Activated naive CD8-positive, alpha-beta T cell treated with anti-CD3 and anti-CD28 coated beads, Interleukin-2, amount 10 ng/mL, durations not matched to agents 7 days and 5 days (primary cell): Measurements from ENCODE around the gene HTR4. TPM values are rescaled to one million over a fixed set of nuclear protein-coding genes. Genes with fewer than 3 reads are reported as not detected.

Source experiments
- ATAC-seq: fragments of 150-1000 bp; cut with Tn5 transposase; one replicate; pipeline ENCODE4 v1.10.0; 2021; ENCODE audit warnings: low read depth, moderate library complexity
- POLR2A ChIA-PET: fragments of 350-600 bp; sonication (Branson Sonifier 250); formaldehyde crosslinking; loops from one replicate; lab custom pipeline; 2021; ENCODE audit warnings: antibody characterized with exemption; lab: Charles Lee
- DNase-seq: peaks from one replicate; pipeline ENCODE4 v3.0.0; 2021
- H3K27ac Mint-ChIP-seq: one replicate; pipeline ENCODE4 v1.8.0; 2022; ENCODE audit warnings: mild to moderate bottlenecking, mixed read lengths
- H3K27me3 Mint-ChIP-seq: one replicate; pipeline ENCODE4 v1.8.0; 2022; ENCODE audit warnings: mild to moderate bottlenecking, moderate library complexity, mixed read lengths
- H3K36me3 Mint-ChIP-seq: one replicate; pipeline ENCODE4 v1.8.0; 2021; ENCODE audit warnings: mild to moderate bottlenecking, mixed read lengths
- H3K4me1 Mint-ChIP-seq: one replicate; pipeline ENCODE4 v1.8.0; 2021; ENCODE audit warnings: mixed read lengths
- H3K4me3 Mint-ChIP-seq: one replicate; pipeline ENCODE4 v1.8.0; 2022; ENCODE audit warnings: mild to moderate bottlenecking, moderate library complexity, mixed read lengths
- H3K9me3 Mint-ChIP-seq: one replicate; pipeline ENCODE4 v1.8.0; 2021; ENCODE audit warnings: mixed read lengths
- total RNA-seq, 2 experiments: library from RNA; stranded (reverse); gene quantifications; one replicate each; pipeline ENCODE4 v1.2.3, GENCODE V29; 2021

Gene HTR4
- total RNA-seq, result not detected

DNA sequence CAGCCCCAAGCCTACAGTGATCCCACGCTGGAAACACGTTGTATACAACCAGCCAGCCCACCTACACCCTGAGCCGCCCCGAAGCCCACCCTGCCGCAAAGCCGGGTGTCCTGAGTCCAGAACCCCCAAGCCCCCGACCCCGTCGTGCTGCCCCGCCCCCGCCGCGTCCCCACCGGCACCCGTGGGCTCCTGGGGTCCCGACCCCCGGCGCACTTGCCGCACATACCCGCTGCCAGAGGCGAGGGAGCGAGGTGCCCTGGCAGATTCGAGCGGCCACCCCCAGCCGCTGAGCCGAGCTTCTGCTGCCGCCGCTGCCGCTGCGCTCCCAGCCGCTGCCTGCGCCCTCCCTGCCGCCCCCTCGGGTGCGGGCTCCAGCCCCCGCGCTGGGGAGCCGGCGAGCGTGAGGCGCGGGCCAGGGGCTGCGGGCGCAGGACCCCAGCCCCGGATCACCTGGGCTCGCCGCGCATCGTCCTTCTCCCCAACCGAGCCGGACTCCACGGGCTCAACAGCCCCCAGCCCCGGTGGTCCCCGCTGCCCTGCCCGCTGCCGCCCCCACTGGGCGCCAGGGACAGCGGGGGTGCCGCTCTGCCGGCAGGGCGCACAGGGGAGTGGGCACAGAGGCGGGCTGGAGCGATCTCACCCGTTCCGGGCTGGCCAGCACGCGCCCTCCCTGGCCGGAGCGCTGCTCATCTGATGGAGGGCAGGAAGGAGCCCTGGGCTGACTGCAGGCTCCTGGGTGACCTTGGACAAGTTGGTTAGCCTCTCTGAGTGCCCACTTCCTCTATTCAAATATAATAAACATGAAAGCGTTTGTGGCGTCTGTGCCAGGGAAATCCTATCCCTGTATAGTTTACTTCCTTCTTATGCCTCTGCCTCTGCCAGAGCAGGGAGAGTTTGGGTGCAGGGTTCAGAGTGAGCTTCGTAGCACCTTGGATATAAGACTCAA, at the start of gene HTR4:
Gene HTR4, minus strand, starts transcription at position 692 of the 946 bp plus-strand sequence. CDS start 17,513 bp downstream, outside the sequence.
- no peaks in the 10 kb centered on the region for H3K4me1 Mint-ChIP-seq
- no peaks in the 10 kb centered on the region for H3K36me3 Mint-ChIP-seq
- no peaks in the 10 kb centered on the region for H3K9me3 Mint-ChIP-seq
- no peak within 1 kb of the TSS for H3K4me3 Mint-ChIP-seq
- POLR2A ChIA-PET, result no interaction called here
- ATAC-seq (no peak), DNase-seq (no peak)
- no peak within 1 kb of the TSS for H3K27ac Mint-ChIP-seq
- peaks cover 49% of the 10 kb centered on the region for H3K27me3 Mint-ChIP-seq

GRCh38 chr5:148702019-148702596, 47.8 kb upstream of the HTR4 start:
- POLR2A ChIA-PET, result no interaction called here
- peaks cover 3% of the 10 kb centered on the region for H3K9me3 Mint-ChIP-seq
- H3K4me1 Mint-ChIP-seq, result no peaks in the 10 kb centered on the region
- peaks cover 9% of the 10 kb centered on the region for H3K27me3 Mint-ChIP-seq
- no peak overlapping the region for H3K27ac Mint-ChIP-seq
- DNase-seq, result no peak
- H3K4me3 Mint-ChIP-seq, result no peak overlapping the region
- no peaks in the 10 kb centered on the region for H3K36me3 Mint-ChIP-seq
- ATAC-seq, result no peak

DNA sequence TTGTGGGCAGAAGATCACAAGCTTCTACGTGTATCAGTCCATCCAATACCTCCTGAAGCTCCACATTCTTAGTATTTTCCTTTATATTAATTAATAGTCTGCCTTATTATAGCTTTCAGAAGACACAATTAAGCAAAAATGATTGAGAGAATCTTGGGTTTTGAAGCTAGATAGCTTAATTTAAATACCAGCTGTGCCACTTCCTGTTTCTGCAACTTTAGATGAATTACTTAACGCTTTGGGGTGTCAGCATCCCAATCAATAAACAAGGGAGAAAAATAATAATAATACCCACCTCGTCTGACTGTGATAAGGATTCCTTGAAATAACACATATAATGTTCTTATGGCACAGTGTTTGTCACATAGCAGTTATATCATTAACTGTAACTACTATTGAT, 44.7 kb upstream of the HTR4 start:
- H3K9me3 Mint-ChIP-seq, result peaks cover 3% of the 10 kb centered on the region
- POLR2A ChIA-PET, result no interaction called here
- H3K27ac Mint-ChIP-seq, result no peak overlapping the region
- no peak overlapping the region for H3K4me3 Mint-ChIP-seq
- ATAC-seq, result no peak
- DNase-seq, result no peak
- H3K4me1 Mint-ChIP-seq, result no peaks in the 10 kb centered on the region
- H3K27me3 Mint-ChIP-seq, result peaks cover 16% of the 10 kb centered on the region
- H3K36me3 Mint-ChIP-seq, result no peaks in the 10 kb centered on the region

- POLR2A ChIA-PET, result no interaction called here
- Mint-ChIP-seq H3K27me3 (peaks cover 16% of the 10 kb centered on the region), H3K4me3 (no peak overlapping the region), H3K27ac (no peak overlapping the region), H3K4me1 (no peaks in the 10 kb centered on the region), H3K9me3 (peaks cover 3% of the 10 kb centered on the region), H3K36me3 (no peaks in the 10 kb centered on the region)
- no peak for ATAC-seq
- DNase-seq, result no peak
Observed at GRCh38 chr5:148697809-148698196, 43.5 kb upstream of the HTR4 start.

GRCh38 chr5:148697180-148697808, 43.0 kb upstream of the HTR4 start:
- DNase-seq, result no peak
- Mint-ChIP-seq H3K36me3 (no peaks in the 10 kb centered on the region), H3K4me3 (no peak overlapping the region), H3K27ac (no peak overlapping the region), H3K9me3 (peaks cover 3% of the 10 kb centered on the region), H3K27me3 (peaks cover 15% of the 10 kb centered on the region), H3K4me1 (no peaks in the 10 kb centered on the region)
- POLR2A ChIA-PET, result no interaction called here
- no peak for ATAC-seq

GRCh38 chr5:148696187-148697036, 42.1 kb upstream of the HTR4 start:
- no peak overlapping the region for H3K27ac Mint-ChIP-seq
- ATAC-seq (no peak), DNase-seq (no peak)
- no peaks in the 10 kb centered on the region for H3K36me3 Mint-ChIP-seq
- no peak overlapping the region for H3K4me3 Mint-ChIP-seq
- no peaks in the 10 kb centered on the region for H3K4me1 Mint-ChIP-seq
- POLR2A ChIA-PET, result no interaction called here
- H3K9me3 Mint-ChIP-seq, result no peaks in the 10 kb centered on the region
- H3K27me3 Mint-ChIP-seq, result peaks cover 11% of the 10 kb centered on the region

- Mint-ChIP-seq H3K9me3 (peaks cover 1% of the 10 kb centered on the region), H3K27me3 (peaks cover 4% of the 10 kb centered on the region), H3K27ac (no peak overlapping the region), H3K4me1 (no peaks in the 10 kb centered on the region), H3K36me3 (no peaks in the 10 kb centered on the region), H3K4me3 (no peak overlapping the region)
- POLR2A ChIA-PET, result no interaction called here
- ATAC-seq (no peak), DNase-seq (no peak)
Observed at GRCh38 chr5:148690945-148691344, 36.6 kb upstream of the HTR4 start.

- H3K36me3 Mint-ChIP-seq, result no peaks in the 10 kb centered on the region
- no peak overlapping the region for H3K4me3 Mint-ChIP-seq
- no peak overlapping the region for H3K27ac Mint-ChIP-seq
- H3K9me3 Mint-ChIP-seq, result peaks cover 1% of the 10 kb centered on the region
- DNase-seq, result no peak
- no peak for ATAC-seq
- POLR2A ChIA-PET, result no interaction called here
- peaks cover 4% of the 10 kb centered on the region for H3K27me3 Mint-ChIP-seq
- peaks cover 2% of the 10 kb centered on the region for H3K4me1 Mint-ChIP-seq
Observed at GRCh38 chr5:148688787-148689186, 34.5 kb upstream of the HTR4 start.

GRCh38 chr5:148687871-148688270, 33.5 kb upstream of the HTR4 start:
- no peak for ATAC-seq
- DNase-seq, result no peak
- Mint-ChIP-seq H3K4me3 (no peak overlapping the region), H3K9me3 (peaks cover 1% of the 10 kb centered on the region), H3K4me1 (peaks cover 2% of the 10 kb centered on the region), H3K27ac (no peak overlapping the region), H3K27me3 (peaks cover 6% of the 10 kb centered on the region), H3K36me3 (no peaks in the 10 kb centered on the region)
- POLR2A ChIA-PET, result no interaction called here

DNA sequence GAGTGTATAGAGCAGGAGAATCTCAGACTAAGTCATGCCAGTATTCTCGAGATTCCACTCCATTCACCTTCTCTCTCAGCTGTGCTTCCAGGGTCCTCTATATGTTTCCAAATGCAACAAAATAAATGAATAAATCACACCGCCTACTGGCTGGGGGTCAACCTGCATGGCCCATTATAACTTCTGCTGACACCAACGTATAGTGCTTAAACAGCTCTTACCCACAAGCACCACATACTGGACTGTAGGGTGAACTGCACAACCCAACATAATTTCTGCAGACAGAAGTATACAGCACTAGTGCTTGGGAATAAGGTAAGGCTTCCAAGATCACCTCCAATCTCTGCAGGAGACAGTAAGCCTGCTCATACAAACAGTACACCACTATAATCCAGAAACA, 33.1 kb upstream of the HTR4 start:
- peaks cover 6% of the 10 kb centered on the region for H3K27me3 Mint-ChIP-seq
- ATAC-seq, result peak; percentile 45
- POLR2A ChIA-PET, result no interaction called here
- DNase-seq, result no peak
- H3K4me1 Mint-ChIP-seq, result peaks cover 2% of the 10 kb centered on the region
- peaks cover 1% of the 10 kb centered on the region for H3K9me3 Mint-ChIP-seq
- no peak overlapping the region for H3K4me3 Mint-ChIP-seq
- no peaks in the 10 kb centered on the region for H3K36me3 Mint-ChIP-seq
- no peak overlapping the region for H3K27ac Mint-ChIP-seq

DNA sequence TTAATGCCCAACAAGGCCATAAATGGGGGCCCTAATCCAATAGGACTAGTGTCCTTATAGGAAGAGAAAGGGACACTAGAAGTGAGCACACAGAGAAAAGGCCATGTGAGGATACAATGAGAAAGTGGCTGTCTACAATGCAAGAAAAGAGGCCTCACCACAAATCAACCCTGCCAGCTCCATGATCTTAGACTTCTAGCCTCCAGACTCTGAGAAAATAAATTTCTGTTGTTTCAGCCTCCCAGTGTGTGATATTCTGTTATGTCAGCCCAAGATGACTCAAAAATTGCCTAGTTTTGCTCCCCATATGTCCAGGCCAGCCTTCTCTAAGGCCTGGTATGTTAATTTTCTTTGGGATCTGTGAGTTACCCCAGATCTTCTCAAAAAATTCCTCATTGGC, 32.3 kb upstream of the HTR4 start:
- POLR2A ChIA-PET, result no interaction called here
- Mint-ChIP-seq H3K4me3 (no peak overlapping the region), H3K9me3 (peaks cover 1% of the 10 kb centered on the region)

GRCh38 chr5:148685520-148686134, 31.3 kb upstream of the HTR4 start:
- no peak overlapping the region for H3K27ac Mint-ChIP-seq
- H3K4me1 Mint-ChIP-seq, result peaks cover 2% of the 10 kb centered on the region
- no peak for DNase-seq
- H3K9me3 Mint-ChIP-seq, result peaks cover 1% of the 10 kb centered on the region
- ATAC-seq, result no peak
- H3K36me3 Mint-ChIP-seq, result no peaks in the 10 kb centered on the region
- no peak overlapping the region for H3K4me3 Mint-ChIP-seq
- POLR2A ChIA-PET, result no interaction called here
- peaks cover 2% of the 10 kb centered on the region for H3K27me3 Mint-ChIP-seq

More for the DNA sequence above, 32.3 kb upstream of the HTR4 start:
- ATAC-seq, result no peak
- DNase-seq, result no peak
- Mint-ChIP-seq H3K27me3 (peaks cover 6% of the 10 kb centered on the region), H3K4me1 (peaks cover 2% of the 10 kb centered on the region), H3K27ac (no peak overlapping the region), H3K36me3 (no peaks in the 10 kb centered on the region)

GRCh38 chr5:148684528-148684927, 30.2 kb upstream of the HTR4 start:
- peaks cover 2% of the 10 kb centered on the region for H3K4me1 Mint-ChIP-seq
- peaks cover 1% of the 10 kb centered on the region for H3K9me3 Mint-ChIP-seq
- no peak for ATAC-seq
- POLR2A ChIA-PET, result no interaction called here
- H3K36me3 Mint-ChIP-seq, result no peaks in the 10 kb centered on the region
- peaks cover 2% of the 10 kb centered on the region for H3K27me3 Mint-ChIP-seq
- no peak overlapping the region for H3K4me3 Mint-ChIP-seq
- DNase-seq, result no peak
- H3K27ac Mint-ChIP-seq, result no peak overlapping the region
